ENCODE results near the gene SPATA33. TPM values are rescaled to one million over a fixed set of nuclear protein-coding genes. Genes with fewer than 3 reads are reported as not detected.

Gene SPATA33
- total RNA-seq, 2 donors from 2014 or later, result 5.6 to 14.6 TPM

DNA sequence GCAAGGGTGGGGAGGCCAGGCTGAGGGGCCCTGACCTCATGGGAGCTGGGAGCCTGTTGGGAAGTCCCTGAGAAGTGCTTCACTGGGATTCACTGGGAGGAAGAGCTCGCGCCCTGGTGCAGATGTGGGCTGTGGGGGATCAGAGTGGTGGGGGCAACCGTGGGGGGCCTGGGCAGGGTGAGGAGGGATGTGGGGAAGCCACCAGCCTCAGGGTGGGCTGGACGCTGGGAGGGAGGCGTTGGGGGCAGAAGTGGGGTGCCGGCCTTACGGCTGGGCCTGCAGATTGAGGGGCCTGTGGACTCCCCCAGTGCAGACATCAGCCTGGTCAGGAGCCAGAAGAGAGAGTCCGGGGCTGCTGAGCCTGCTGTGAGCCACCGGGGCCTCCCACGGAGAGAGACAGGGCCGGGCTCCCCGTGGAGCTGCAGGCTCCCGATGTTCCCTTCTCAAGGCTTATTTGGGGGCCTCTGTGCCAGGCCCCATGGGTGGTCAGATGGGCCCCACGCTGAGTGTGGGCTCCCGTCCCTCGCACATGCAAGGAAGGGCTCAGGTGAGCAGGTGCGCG is 36.4 kb upstream of the SPATA33 start:
- Histone ChIP-seq H3K4me3 (no peak overlapping the region), H3K9me3 (no peaks in the 10 kb centered on the region), H3K27me3 (replicated peaks; ENCODE audit: insufficient read depth) (no peaks in the 10 kb centered on the region), H3K36me3 (no peaks in the 10 kb centered on the region), H3K4me1 (replicated peaks) (no peaks in the 10 kb centered on the region), H3K27ac (no peak overlapping the region)
- intact Hi-C loops (cut with DNase I), result no loop called here
- WGBS, result 85% methylated on average over 13 of the region's 18 CpGs
- DNase-seq (ENCODE audit: low spot score), result no peak
- TF ChIP-seq CTCF (IDR thresholded peaks at IDR 0.05), result no peak
- no peak for TF ChIP-seq POLR2A (IDR thresholded peaks at IDR 0.05)
- TF ChIP-seq POLR2AphosphoS5 (IDR thresholded peaks at IDR 0.05), result no peak

GRCh38 chr16:89621698-89622409 is 35.8 kb upstream of the SPATA33 start:
- TF ChIP-seq POLR2A (IDR thresholded peaks at IDR 0.05) (no peak), CTCF (IDR thresholded peaks at IDR 0.05) (no peak), POLR2AphosphoS5 (IDR thresholded peaks at IDR 0.05) (no peak)
- Histone ChIP-seq H3K9me3 (no peaks in the 10 kb centered on the region), H3K4me3 (no peak overlapping the region), H3K4me1 (replicated peaks) (no peaks in the 10 kb centered on the region), H3K27me3 (replicated peaks; ENCODE audit: insufficient read depth) (no peaks in the 10 kb centered on the region), H3K36me3 (no peaks in the 10 kb centered on the region), H3K27ac (no peak overlapping the region)
- intact Hi-C loops (cut with DNase I), result no loop called here
- DNase-seq (ENCODE audit: low spot score), result no peak
- WGBS, result 68% methylated on average over 31 of the region's 32 CpGs

- TF ChIP-seq POLR2AphosphoS5 (IDR thresholded peaks at IDR 0.05) (no peak), POLR2A (IDR thresholded peaks at IDR 0.05) (no peak), CTCF (IDR thresholded peaks at IDR 0.05) (no peak)
- no peak for DNase-seq (ENCODE audit: low spot score)
- intact Hi-C loops (cut with DNase I), result no loop called here
- H3K9me3 ChIP-seq, result no peaks in the 10 kb centered on the region
- H3K36me3 ChIP-seq, result no peaks in the 10 kb centered on the region
- no peak overlapping the region for H3K27ac ChIP-seq
- H3K4me3 ChIP-seq, result no peak overlapping the region
- 27% methylated on average over 28 of the region's 28 CpGs for WGBS
- no peaks in the 10 kb centered on the region for H3K27me3 ChIP-seq (replicated peaks; ENCODE audit: insufficient read depth)
- no peaks in the 10 kb centered on the region for H3K4me1 ChIP-seq (replicated peaks)
These were observed 34.0 kb upstream of the SPATA33 start for GRCh38 chr16:89623511-89624261.

GRCh38 chr16:89624777-89625761 is 32.6 kb upstream of the SPATA33 start:
- Histone ChIP-seq H3K27ac (no peak overlapping the region), H3K4me3 (no peak overlapping the region), H3K4me1 (replicated peaks) (no peaks in the 10 kb centered on the region)

More at GRCh38 chr16:89624777-89625761, 32.6 kb upstream of the SPATA33 start:
- 48% methylated on average over 21 of the region's 21 CpGs for WGBS
- intact Hi-C loops (cut with DNase I), result no loop called here
- Histone ChIP-seq H3K27me3 (replicated peaks; ENCODE audit: insufficient read depth) (no peaks in the 10 kb centered on the region), H3K9me3 (no peaks in the 10 kb centered on the region), H3K36me3 (no peaks in the 10 kb centered on the region)
- DNase-seq (ENCODE audit: low spot score), result no peak
- no peak for TF ChIP-seq POLR2AphosphoS5 (IDR thresholded peaks at IDR 0.05)
- no peak for TF ChIP-seq POLR2A (IDR thresholded peaks at IDR 0.05)
- TF ChIP-seq CTCF (IDR thresholded peaks at IDR 0.05), result no peak
